ENCODE results near the gene SLC29A3. TPM values are rescaled to one million over a fixed set of nuclear protein-coding genes. Genes with fewer than 3 reads are reported as not detected.

SLC29A3 gene
- total RNA-seq, 1 experiment from 2014 or later = 5.9 TPM

DNA sequence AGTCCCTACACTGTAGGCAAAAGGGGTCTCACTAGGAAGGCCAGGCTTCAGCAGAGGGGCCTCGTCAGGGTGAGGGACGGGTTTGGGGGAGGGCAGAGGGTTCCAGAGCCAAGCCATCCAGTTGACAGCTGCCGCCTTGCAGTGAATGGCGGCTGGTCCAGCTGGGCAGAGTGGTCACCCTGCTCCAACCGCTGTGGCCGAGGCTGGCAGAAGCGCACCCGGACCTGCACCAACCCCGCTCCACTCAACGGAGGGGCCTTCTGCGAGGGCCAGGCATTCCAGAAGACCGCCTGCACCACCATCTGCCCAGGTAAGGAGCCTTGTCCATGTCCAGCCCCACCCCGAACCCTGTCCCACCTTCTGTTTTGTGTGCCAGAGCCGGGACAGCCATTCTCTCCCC, 31.6 kb upstream of the SLC29A3 start:
- no peak overlapping the region for H3K4me2 ChIP-seq (ENCODE audit: low read length)
- no peaks in the 10 kb centered on the region for H4K20me1 ChIP-seq (ENCODE audit: insufficient read depth)
- no peak overlapping the region for H3K4me3 ChIP-seq (replicated peaks in 1 of 2; ENCODE audit: low read depth in 1 of 2, low read length in 2 of 2)
- no peaks in the 10 kb centered on the region for H3K4me1 ChIP-seq (ENCODE audit: control insufficient read depth in 1 of 2, insufficient read depth in 2 of 2, low read length in 2 of 2)
- ChIA-PET RAD21 (ENCODE audit: low non-redundant PET in 1 of 2, low total read pairs in 2 of 2, uncharacterized antibody in 2 of 2, unreplicated experiment in 2 of 2) (no interaction called here), POLR2A (no interaction called here), CTCF (no interaction called here)
- intact Hi-C loops (cut with micrococcal nuclease) = no loop called here
- no peak overlapping the region for H3K9ac ChIP-seq (ENCODE audit: low read length)
- no TSS peak for BruUV-seq (replicated peaks)
- H3K9me2 ChIP-seq (ENCODE audit: insufficient read depth) = no peaks in the 10 kb centered on the region
- H3K27me3 ChIP-seq (ENCODE audit: insufficient read depth, low read length) = no peaks in the 10 kb centered on the region
- H2AFZ ChIP-seq (ENCODE audit: low read depth, low read length, poor library complexity, severe bottlenecking) = no peak overlapping the region
- no peak for ATAC-seq
- DNase-seq (ENCODE audit: low read depth, low spot score) = no peak
- no peaks in the 10 kb centered on the region for H3K9me3 ChIP-seq (ENCODE audit: control insufficient read depth in 1 of 2, insufficient read depth in 1 of 2, low read depth in 1 of 2, low read length in 2 of 2)
- TF ChIP-seq EZH2phosphoT487 (IDR thresholded peaks at IDR 0.05; ENCODE audit: borderline replicate concordance) (no peak), EGR1 (IDR thresholded peaks at IDR 0.05; ENCODE audit: low read depth) (no peak), TCF7L2 (IDR thresholded peaks at IDR 0.05; ENCODE audit: borderline replicate concordance, extremely low read depth, insufficient read depth, insufficient read length) (no peak), CEBPB (IDR thresholded peaks at IDR 0.05; ENCODE audit: low read depth) (no peak), ZNF274 (IDR thresholded peaks at IDR 0.05; ENCODE audit: low read depth, low read length) (no peak), POLR2A (IDR thresholded peaks at IDR 0.05; ENCODE audit: borderline replicate concordance, extremely low read depth, insufficient read depth, insufficient read length) (no peak), JUND (IDR thresholded peaks at IDR 0.05) (no peak), FOSL1 (IDR thresholded peaks at IDR 0.05; ENCODE audit: low read depth) (no peak), RAD21 (IDR thresholded peaks at IDR 0.05; ENCODE audit: low read depth) (no peak), YY1 (IDR thresholded peaks at IDR 0.05; ENCODE audit: extremely low read depth, insufficient replicate concordance, low read depth, low read length) (no peak), SP1 (IDR thresholded peaks at IDR 0.05; ENCODE audit: low read depth) (no peak), SRF (IDR thresholded peaks at IDR 0.05; ENCODE audit: low read depth) (no peak), ELF1 (IDR thresholded peaks at IDR 0.05; ENCODE audit: borderline replicate concordance, low read depth) (no peak), CBX3 (IDR thresholded peaks at IDR 0.05; ENCODE audit: low read depth) (no peak)
- TF ChIP-seq, protein P1, sequence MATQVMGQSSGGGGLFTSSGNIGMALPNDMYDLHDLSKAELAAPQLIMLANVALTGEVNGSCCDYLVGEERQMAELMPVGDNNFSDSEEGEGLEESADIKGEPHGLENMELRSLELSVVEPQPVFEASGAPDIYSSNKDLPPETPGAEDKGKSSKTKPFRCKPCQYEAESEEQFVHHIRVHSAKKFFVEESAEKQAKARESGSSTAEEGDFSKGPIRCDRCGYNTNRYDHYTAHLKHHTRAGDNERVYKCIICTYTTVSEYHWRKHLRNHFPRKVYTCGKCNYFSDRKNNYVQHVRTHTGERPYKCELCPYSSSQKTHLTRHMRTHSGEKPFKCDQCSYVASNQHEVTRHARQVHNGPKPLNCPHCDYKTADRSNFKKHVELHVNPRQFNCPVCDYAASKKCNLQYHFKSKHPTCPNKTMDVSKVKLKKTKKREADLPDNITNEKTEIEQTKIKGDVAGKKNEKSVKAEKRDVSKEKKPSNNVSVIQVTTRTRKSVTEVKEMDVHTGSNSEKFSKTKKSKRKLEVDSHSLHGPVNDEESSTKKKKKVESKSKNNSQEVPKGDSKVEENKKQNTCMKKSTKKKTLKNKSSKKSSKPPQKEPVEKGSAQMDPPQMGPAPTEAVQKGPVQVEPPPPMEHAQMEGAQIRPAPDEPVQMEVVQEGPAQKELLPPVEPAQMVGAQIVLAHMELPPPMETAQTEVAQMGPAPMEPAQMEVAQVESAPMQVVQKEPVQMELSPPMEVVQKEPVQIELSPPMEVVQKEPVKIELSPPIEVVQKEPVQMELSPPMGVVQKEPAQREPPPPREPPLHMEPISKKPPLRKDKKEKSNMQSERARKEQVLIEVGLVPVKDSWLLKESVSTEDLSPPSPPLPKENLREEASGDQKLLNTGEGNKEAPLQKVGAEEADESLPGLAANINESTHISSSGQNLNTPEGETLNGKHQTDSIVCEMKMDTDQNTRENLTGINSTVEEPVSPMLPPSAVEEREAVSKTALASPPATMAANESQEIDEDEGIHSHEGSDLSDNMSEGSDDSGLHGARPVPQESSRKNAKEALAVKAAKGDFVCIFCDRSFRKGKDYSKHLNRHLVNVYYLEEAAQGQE (IDR thresholded peaks at IDR 0.05; ENCODE audit: low read depth) = no peak
- TF ChIP-seq, protein P2, sequence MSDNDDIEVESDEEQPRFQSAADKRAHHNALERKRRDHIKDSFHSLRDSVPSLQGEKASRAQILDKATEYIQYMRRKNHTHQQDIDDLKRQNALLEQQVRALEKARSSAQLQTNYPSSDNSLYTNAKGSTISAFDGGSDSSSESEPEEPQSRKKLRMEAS (IDR thresholded peaks at IDR 0.05) = no peak
- TF ChIP-seq, protein P3, sequence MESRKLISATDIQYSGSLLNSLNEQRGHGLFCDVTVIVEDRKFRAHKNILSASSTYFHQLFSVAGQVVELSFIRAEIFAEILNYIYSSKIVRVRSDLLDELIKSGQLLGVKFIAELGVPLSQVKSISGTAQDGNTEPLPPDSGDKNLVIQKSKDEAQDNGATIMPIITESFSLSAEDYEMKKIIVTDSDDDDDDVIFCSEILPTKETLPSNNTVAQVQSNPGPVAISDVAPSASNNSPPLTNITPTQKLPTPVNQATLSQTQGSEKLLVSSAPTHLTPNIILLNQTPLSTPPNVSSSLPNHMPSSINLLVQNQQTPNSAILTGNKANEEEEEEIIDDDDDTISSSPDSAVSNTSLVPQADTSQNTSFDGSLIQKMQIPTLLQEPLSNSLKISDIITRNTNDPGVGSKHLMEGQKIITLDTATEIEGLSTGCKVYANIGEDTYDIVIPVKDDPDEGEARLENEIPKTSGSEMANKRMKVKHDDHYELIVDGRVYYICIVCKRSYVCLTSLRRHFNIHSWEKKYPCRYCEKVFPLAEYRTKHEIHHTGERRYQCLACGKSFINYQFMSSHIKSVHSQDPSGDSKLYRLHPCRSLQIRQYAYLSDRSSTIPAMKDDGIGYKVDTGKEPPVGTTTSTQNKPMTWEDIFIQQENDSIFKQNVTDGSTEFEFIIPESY (IDR thresholded peaks at IDR 0.05; ENCODE audit: extremely low read depth, insufficient replicate concordance, low read length) = no peak
- TF ChIP-seq, protein P4, sequence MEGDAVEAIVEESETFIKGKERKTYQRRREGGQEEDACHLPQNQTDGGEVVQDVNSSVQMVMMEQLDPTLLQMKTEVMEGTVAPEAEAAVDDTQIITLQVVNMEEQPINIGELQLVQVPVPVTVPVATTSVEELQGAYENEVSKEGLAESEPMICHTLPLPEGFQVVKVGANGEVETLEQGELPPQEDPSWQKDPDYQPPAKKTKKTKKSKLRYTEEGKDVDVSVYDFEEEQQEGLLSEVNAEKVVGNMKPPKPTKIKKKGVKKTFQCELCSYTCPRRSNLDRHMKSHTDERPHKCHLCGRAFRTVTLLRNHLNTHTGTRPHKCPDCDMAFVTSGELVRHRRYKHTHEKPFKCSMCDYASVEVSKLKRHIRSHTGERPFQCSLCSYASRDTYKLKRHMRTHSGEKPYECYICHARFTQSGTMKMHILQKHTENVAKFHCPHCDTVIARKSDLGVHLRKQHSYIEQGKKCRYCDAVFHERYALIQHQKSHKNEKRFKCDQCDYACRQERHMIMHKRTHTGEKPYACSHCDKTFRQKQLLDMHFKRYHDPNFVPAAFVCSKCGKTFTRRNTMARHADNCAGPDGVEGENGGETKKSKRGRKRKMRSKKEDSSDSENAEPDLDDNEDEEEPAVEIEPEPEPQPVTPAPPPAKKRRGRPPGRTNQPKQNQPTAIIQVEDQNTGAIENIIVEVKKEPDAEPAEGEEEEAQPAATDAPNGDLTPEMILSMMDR (IDR thresholded peaks at IDR 0.05 in 2 of 3, conservative IDR thresholded peaks at IDR 0.05 in 1 of 3; ENCODE audit: borderline replicate concordance in 1 of 3, insufficient read depth in 1 of 3, low read depth in 2 of 3, low read length in 2 of 3) = no peak
- TF ChIP-seq, protein P5, sequence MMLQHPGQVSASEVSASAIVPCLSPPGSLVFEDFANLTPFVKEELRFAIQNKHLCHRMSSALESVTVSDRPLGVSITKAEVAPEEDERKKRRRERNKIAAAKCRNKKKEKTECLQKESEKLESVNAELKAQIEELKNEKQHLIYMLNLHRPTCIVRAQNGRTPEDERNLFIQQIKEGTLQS (IDR thresholded peaks at IDR 0.05) = no peak
- H3K36me3 ChIP-seq (ENCODE audit: control insufficient read depth in 1 of 2, insufficient read depth in 2 of 2, low read length in 2 of 2) = peaks cover 0 to 6% of the 10 kb centered on the region in 2 experiments; a peak in 1 of 4 replicates
- H3K27ac ChIP-seq (ENCODE audit: low read depth, low read length) = no peak overlapping the region; the same call in 1 of the 2 replicates
- H3K79me2 ChIP-seq (ENCODE audit: insufficient read depth, low read length) = no peaks in the 10 kb centered on the region
